Natural killer cell (primary cell): Measurements from ENCODE around the gene TNIK. TPM values are rescaled to one million over a fixed set of nuclear protein-coding genes. Genes with fewer than 3 reads are reported as not detected.

Experiments
- ATAC-seq, 3 donors: fragments of 150-1000 bp in 2 of 3; fragments of 200-7000 bp in 1 of 3; cut with Tn5 transposase; 1 replicate in 1 of 3; 2 replicates in 2 of 3; pipeline ENCODE4 v1.10.0; 2021; ENCODE audit warnings: mild to moderate bottlenecking in 2 of 3, moderate library complexity in 2 of 3
- DNase-seq, 2 donors: peaks; one replicate each; pipeline versions ENCODE4 v3.0.0 to v3.0.0-alpha.2; 2013 to 2021; ENCODE audit warnings: mixed read lengths in 1 of 2
- H3K27ac ChIP-seq: one replicate; pipeline ENCODE4 v1.5.1; 2013; ENCODE audit warnings: mild to moderate bottlenecking, low read length
- H3K27me3 ChIP-seq: one replicate; pipeline ENCODE4 v1.6.1; 2013; ENCODE audit warnings: low read length; ENCODE audit not compliant: control insufficient read depth, insufficient read depth
- H3K36me3 ChIP-seq: one replicate; pipeline ENCODE4 v1.6.1; 2013; ENCODE audit warnings: low read length; ENCODE audit not compliant: control insufficient read depth, insufficient read depth
- H3K4me1 ChIP-seq: one replicate; pipeline ENCODE4 v1.6.1; 2013; ENCODE audit warnings: low read length; ENCODE audit not compliant: control insufficient read depth, insufficient read depth
- H3K4me3 ChIP-seq: one replicate; pipeline ENCODE4 v1.5.1; 2013; ENCODE audit warnings: low read length
- H3K9me3 ChIP-seq: one replicate; pipeline ENCODE4 v1.6.1; 2013; ENCODE audit warnings: low read length; ENCODE audit not compliant: control insufficient read depth, insufficient read depth
- H3K27ac Mint-ChIP-seq, 2 donors: one replicate each; pipeline ENCODE4 v1.8.0; 2022; ENCODE audit warnings: mild to moderate bottlenecking in 2 of 2, mixed read lengths in 2 of 2, moderate library complexity in 1 of 2
- H3K27me3 Mint-ChIP-seq, 2 donors: one replicate each; pipeline ENCODE4 v1.8.0; 2022; ENCODE audit warnings: low read depth in 2 of 2, mixed read lengths in 2 of 2
- H3K36me3 Mint-ChIP-seq: one replicate; pipeline ENCODE4 v1.8.0; 2022; ENCODE audit warnings: mixed read lengths
- H3K4me1 Mint-ChIP-seq, 2 donors: one replicate each; pipeline ENCODE4 v1.8.0; 2022; ENCODE audit warnings: mixed read lengths in 2 of 2
- H3K4me3 Mint-ChIP-seq: one replicate; pipeline ENCODE4 v1.8.0; 2022; ENCODE audit warnings: mild to moderate bottlenecking, moderate library complexity, mixed read lengths
- H3K9me3 Mint-ChIP-seq, 2 donors: one replicate each; pipeline ENCODE4 v1.8.0; 2022; ENCODE audit warnings: mixed read lengths in 2 of 2
- CTCF ChIP-seq: fragments of 200-600 bp; IDR thresholded peaks from one replicate; pipeline ENCODE4 v1.8.0; 2022; ENCODE audit warnings: antibody characterized with exemption
- WGBS: methylation state at CpG from one replicate; pipeline ENCODE4 v1.1.7; 2013; ENCODE audit warnings: missing lambda C conversion rate; ENCODE audit not compliant: insufficient coverage; 5-methylcytosine and 5-hydroxymethylcytosine counted together
- intact Hi-C: fragments of 100-400 bp; cut with micrococcal nuclease; formaldehyde crosslinking; loops from one replicate; pipeline ENCODE4 v1.14.2; 2022
- total RNA-seq, 4 donors: library from RNA; stranded (reverse); fragments of 120-200 nt in 1 of 4; gene quantifications; one replicate each; pipeline versions ENCODE4 v1.2.3 to v1.2.4, GENCODE V29; 2013 to 2022

The TNIK gene
- total RNA-seq, 3 donors from 2014 or later (not counting 1 experiment from before 2014, with no cell fraction given), result 93.7 to 122 (median 119) TPM

- DNase-seq (no peak), ATAC-seq (no peak)
- H3K27me3 ChIP-seq, result no peaks in the 10 kb centered on the region
- Mint-ChIP-seq H3K36me3 (no peaks in the 10 kb centered on the region), H3K9me3 (no peaks in the 10 kb centered on the region), H3K4me1 (peaks cover 67 to 84% of the 10 kb centered on the region in 2 donors), H3K4me3 (no peak overlapping the region), H3K27ac (peak overlapping the region in 1 of 2 donors; percentile 46), H3K27me3 (no peaks in the 10 kb centered on the region)
- no peak overlapping the region for H3K4me3 ChIP-seq
- peaks cover 3% of the 10 kb centered on the region for H3K4me1 ChIP-seq
- no peaks in the 10 kb centered on the region for H3K36me3 ChIP-seq
- no peaks in the 10 kb centered on the region for H3K9me3 ChIP-seq
- no peak for TF ChIP-seq CTCF
- WGBS, result no CpG with 5 or more reads among the region's 3 CpGs
- intact Hi-C loops, result no loop called here
- no peak overlapping the region for H3K27ac ChIP-seq
Measured at GRCh38 chr3:171444001-171444690, 16.1 kb downstream of the TNIK start.

- H3K9me3 Mint-ChIP-seq, result no peaks in the 10 kb centered on the region
- Histone ChIP-seq H3K27ac (no peak overlapping the region), H3K9me3 (no peaks in the 10 kb centered on the region), H3K27me3 (no peaks in the 10 kb centered on the region), H3K4me3 (no peak overlapping the region), H3K36me3 (no peaks in the 10 kb centered on the region), H3K4me1 (peaks cover 6% of the 10 kb centered on the region)
- H3K27me3 Mint-ChIP-seq, result no peaks in the 10 kb centered on the region
- no peak overlapping the region for H3K4me3 Mint-ChIP-seq
- intact Hi-C loops, result no loop called here
- peak overlapping the region; percentile 22 to 46 for H3K27ac Mint-ChIP-seq
- WGBS, result 93% methylated on average over 6 of the region's 6 CpGs
- TF ChIP-seq CTCF, result no peak
- ATAC-seq (no peak), DNase-seq (no peak)
- no peaks in the 10 kb centered on the region for H3K36me3 Mint-ChIP-seq
- H3K4me1 Mint-ChIP-seq, result peaks cover 73 to 83% of the 10 kb centered on the region in 2 donors
Measured at GRCh38 chr3:171443211-171443957, 16.8 kb downstream of the TNIK start.

GRCh38 chr3:171442184-171442583 lies 18.0 kb downstream of the TNIK start:
- no peaks in the 10 kb centered on the region for H3K36me3 ChIP-seq
- no peaks in the 10 kb centered on the region for H3K27me3 ChIP-seq
- no peaks in the 10 kb centered on the region for H3K27me3 Mint-ChIP-seq
- H3K4me3 Mint-ChIP-seq, result no peak overlapping the region
- no peak for TF ChIP-seq CTCF
- no peak overlapping the region for H3K27ac ChIP-seq
- peaks cover 79 to 86% of the 10 kb centered on the region in 2 donors for H3K4me1 Mint-ChIP-seq
- WGBS, result 53% methylated on average over 2 of the region's 2 CpGs
- H3K4me3 ChIP-seq, result no peak overlapping the region
- intact Hi-C loops, result no loop called here
- H3K9me3 ChIP-seq, result no peaks in the 10 kb centered on the region
- H3K36me3 Mint-ChIP-seq, result no peaks in the 10 kb centered on the region
- peak overlapping the region in 1 of 2 donors; percentile 22 for H3K27ac Mint-ChIP-seq
- H3K9me3 Mint-ChIP-seq, result no peaks in the 10 kb centered on the region
- no peak for ATAC-seq
- DNase-seq, result no peak
- H3K4me1 ChIP-seq, result peaks cover 6% of the 10 kb centered on the region
